Measurements from ENCODE around the gene SELENON. TPM values are rescaled to one million over a fixed set of nuclear protein-coding genes. Genes with fewer than 3 reads are reported as not detected.

SELENON gene
- total RNA-seq, 1 donor from 2014 or later, result 95.7 TPM

DNA sequence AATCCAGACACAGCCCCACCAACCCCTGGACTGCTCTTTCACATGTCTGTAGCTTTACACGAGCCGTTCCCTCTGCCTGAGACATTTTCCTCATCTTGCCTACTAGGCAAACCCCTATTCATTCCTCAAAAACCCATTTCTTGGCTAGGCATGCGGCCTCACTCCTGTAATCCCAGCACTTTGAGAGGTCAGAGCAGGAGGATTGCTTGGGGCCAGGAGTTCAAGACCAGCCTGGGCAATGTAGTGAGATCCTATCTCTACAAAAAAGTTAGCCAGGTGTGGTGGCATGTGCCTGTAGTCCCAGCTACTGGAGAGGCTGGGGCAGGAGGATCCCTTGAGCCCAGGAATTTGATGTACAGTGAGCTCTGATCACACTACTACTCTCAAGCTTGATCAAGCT, 64.4 kb downstream of the SELENON start:
- DNase-seq (ENCODE audit: low spot score), result no peak
- H3K27ac Mint-ChIP-seq (ENCODE audit: unreplicated experiment), result no peak overlapping the region
- H3K36me3 Mint-ChIP-seq (ENCODE audit: low read depth), result peaks cover 17% of the 10 kb centered on the region
- TF ChIP-seq, protein P1, sequence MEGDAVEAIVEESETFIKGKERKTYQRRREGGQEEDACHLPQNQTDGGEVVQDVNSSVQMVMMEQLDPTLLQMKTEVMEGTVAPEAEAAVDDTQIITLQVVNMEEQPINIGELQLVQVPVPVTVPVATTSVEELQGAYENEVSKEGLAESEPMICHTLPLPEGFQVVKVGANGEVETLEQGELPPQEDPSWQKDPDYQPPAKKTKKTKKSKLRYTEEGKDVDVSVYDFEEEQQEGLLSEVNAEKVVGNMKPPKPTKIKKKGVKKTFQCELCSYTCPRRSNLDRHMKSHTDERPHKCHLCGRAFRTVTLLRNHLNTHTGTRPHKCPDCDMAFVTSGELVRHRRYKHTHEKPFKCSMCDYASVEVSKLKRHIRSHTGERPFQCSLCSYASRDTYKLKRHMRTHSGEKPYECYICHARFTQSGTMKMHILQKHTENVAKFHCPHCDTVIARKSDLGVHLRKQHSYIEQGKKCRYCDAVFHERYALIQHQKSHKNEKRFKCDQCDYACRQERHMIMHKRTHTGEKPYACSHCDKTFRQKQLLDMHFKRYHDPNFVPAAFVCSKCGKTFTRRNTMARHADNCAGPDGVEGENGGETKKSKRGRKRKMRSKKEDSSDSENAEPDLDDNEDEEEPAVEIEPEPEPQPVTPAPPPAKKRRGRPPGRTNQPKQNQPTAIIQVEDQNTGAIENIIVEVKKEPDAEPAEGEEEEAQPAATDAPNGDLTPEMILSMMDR (IDR thresholded peaks at IDR 0.05), result no peak
- H3K27me3 Mint-ChIP-seq (ENCODE audit: low read depth), result no peaks in the 10 kb centered on the region
- no peaks in the 10 kb centered on the region for H3K9me3 Mint-ChIP-seq (ENCODE audit: low read depth)
- H3K4me1 Mint-ChIP-seq (ENCODE audit: low read depth), result peaks cover 15% of the 10 kb centered on the region
- H3K4me3 Mint-ChIP-seq (ENCODE audit: unreplicated experiment), result no peak overlapping the region

DNA sequence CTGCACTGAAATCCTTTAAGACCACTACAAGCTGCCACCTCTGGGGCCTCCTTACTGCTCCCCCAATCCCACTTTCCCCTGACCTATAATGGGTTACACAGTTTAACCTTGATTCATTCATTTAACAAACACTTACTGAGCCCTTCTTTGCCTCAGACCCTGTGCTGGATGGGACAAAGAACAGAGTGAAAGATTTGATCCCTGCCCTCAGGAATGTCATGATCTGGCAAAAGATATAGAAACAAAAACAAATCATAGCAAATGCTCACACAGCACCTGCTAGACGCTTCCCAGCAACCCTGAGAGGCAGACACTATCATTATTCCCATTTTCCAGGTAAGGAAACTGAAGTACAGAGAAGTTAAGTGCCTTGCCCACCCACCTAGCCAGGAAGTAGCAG, 66.3 kb downstream of the SELENON start:
- no peaks in the 10 kb centered on the region for H3K9me3 Mint-ChIP-seq (ENCODE audit: low read depth)
- no peaks in the 10 kb centered on the region for H3K27me3 Mint-ChIP-seq (ENCODE audit: low read depth)
- H3K27ac Mint-ChIP-seq (ENCODE audit: unreplicated experiment), result no peak overlapping the region
- H3K4me1 Mint-ChIP-seq (ENCODE audit: low read depth), result peaks cover 3% of the 10 kb centered on the region
- H3K36me3 Mint-ChIP-seq (ENCODE audit: low read depth), result peaks cover 17% of the 10 kb centered on the region
- TF ChIP-seq, protein P1 (IDR thresholded peaks at IDR 0.05), result no peak
- H3K4me3 Mint-ChIP-seq (ENCODE audit: unreplicated experiment), result no peak overlapping the region
- DNase-seq (ENCODE audit: low spot score), result no peak

DNA sequence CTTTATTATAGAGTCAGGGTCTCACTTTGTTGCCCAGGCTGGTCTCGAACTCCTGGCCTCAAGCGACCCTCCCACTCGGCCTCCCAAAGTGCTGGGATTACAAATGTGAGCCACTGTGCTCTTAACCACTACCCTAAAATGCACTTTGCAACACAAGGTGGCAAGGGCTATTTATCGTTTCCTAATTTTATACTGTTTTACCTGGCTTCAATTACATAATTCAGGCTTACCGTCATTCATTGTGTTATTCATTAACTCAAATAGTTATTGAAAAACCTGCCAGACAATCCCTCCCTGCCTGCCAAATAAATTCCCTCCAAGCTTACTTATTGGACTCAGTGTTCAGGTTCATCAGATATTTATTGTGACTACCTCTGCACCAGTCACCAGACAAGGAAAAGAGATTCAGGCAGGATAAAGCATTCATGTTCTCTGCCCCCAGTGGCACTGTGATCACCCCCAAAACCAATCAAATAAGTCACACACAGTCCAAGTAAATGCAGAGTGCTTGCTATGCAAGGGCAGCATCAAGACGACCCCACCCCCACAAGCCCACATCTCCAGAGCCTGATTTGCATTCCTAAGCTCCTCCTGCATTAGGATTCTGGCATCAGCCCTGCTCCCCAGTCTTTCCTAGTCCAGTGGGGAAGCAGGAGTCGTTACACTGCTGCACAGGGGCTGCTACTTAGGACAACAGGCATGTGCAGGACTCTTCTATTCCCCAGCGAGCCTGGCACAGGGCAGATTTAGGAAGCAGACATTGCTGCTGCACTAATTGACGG, 67.4 kb downstream of the SELENON start:
- DNase-seq (ENCODE audit: low spot score), result no peak
- Mint-ChIP-seq H3K27me3 (ENCODE audit: low read depth) (no peaks in the 10 kb centered on the region), H3K4me3 (ENCODE audit: unreplicated experiment) (no peak overlapping the region), H3K27ac (ENCODE audit: unreplicated experiment) (no peak overlapping the region), H3K9me3 (ENCODE audit: low read depth) (no peaks in the 10 kb centered on the region), H3K36me3 (ENCODE audit: low read depth) (peaks cover 15% of the 10 kb centered on the region), H3K4me1 (ENCODE audit: low read depth) (no peaks in the 10 kb centered on the region)
- TF ChIP-seq, protein P1 (IDR thresholded peaks at IDR 0.05), result no peak

Other genes starting within 250 kb of the SELENON start
- gene MAN1C1, start 183.4 kb upstream of the SELENON start, total RNA-seq, result 10.7 to 11.3 TPM (median 10.9 TPM) in 3 replicates
- 51.2 to 67.1 TPM (median 51.2 TPM) in 3 replicates for gene MTFR1L, start 19.8 kb downstream of the SELENON start, total RNA-seq
- gene AUNIP, start 59.3 kb downstream of the SELENON start, total RNA-seq, result 0.80 to 2.9 TPM (median 1.2 TPM) in 3 replicates
- 13.4 to 15.1 TPM (median 14.5 TPM) in 3 replicates for gene PAQR7, start 75.5 kb downstream of the SELENON start, total RNA-seq
- gene STMN1, start 106.2 kb downstream of the SELENON start, total RNA-seq, result 111 to 156 TPM (median 152 TPM) in 3 replicates
- gene PAFAH2, start 197.9 kb downstream of the SELENON start, total RNA-seq, result 10.0 to 12.5 TPM (median 10.7 TPM) in 3 replicates
- gene EXTL1, start 221.6 kb downstream of the SELENON start, total RNA-seq, result 4.3 to 7.9 TPM (median 6.4 TPM) in 3 replicates
- 0.12 TPM in 1 of 3 replicates, not detected in the others for gene SLC30A2, start 245.9 kb downstream of the SELENON start, total RNA-seq

Data from chondrocyte (in vitro differentiated cells).